NCI-H2081 treated with DMSO at 0.1 percent for 48 hours (cell line): ENCODE measurements around the gene RPS21.
A peak's percentile ranks its signal among the peaks of the same experiment; 100 is the strongest.

Experiments
- DNase-seq: peaks from one replicate; lab custom pipeline; 2025; lab: John Stamatoyannopoulos, UW

Gene RPS21

DNA sequence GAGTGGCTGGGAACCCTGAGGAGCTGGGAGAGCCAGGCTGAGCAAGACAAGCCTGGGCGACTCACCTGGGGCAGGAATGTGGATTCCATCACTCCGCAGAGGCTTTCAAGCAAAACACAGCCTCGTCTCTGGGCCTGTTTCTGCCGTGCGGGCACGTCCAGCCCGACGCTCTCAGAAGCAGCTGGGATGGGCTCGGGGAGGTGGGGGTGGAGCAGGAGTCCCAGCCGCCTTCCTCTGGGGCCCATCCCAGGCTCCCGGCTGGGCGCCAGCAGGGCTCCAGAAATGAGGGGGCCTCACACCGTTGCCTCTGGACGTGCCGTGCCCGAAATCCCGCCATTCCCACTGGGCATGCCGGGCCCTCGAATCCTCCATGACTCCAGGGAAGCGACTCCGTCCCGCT is 8.7 kb upstream of the RPS21 start:
- DNase-seq: no peak

DNA sequence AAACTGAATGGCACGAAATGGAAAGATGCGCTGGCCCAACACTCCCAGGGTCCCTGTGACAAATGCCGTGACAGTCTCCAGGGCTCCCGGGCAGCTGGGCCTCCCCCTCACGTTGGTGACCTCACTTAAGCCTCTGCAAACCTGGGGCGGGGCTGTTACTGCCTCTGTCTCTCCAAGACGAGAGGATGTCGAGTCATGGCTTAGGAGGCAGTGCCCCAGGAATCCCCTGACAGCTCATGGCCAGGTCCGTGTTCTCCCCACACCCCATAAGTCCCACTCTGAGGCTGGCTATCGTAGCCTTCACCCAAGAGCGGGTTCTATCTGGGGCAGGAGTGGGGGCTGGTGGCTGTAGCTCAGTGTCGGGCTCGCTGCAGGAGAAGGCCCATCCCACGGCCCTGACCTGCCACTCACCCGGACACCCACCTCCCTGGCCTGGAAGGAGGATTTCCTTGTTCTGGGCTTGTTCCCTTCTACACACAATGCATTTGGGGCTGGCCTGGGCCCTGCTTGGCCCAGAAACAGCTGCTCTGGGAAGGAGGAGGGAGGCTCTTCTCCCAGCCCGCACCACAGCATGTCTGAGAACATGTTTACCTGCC is 5.6 kb upstream of the RPS21 start:
- DNase-seq: no peak

DNA sequence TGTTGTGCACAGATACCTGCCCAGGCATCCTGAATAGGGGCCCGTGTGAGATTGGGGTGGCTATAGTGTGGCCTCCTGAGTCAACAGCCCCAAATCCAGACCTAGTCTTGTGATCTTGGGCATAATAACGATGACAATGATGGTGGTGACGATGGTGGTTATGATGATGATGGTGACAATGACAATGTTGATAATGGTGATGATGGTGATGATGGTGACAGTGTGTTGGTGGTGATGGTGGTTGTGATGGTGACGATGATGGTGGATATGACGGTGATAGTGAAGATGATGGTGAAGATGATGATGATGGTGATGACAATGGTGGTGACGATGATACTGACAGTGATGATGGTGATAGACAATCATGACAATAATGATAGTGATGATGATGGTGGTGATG is 5.1 kb upstream of the RPS21 start:
- DNase-seq: no peak

DNA sequence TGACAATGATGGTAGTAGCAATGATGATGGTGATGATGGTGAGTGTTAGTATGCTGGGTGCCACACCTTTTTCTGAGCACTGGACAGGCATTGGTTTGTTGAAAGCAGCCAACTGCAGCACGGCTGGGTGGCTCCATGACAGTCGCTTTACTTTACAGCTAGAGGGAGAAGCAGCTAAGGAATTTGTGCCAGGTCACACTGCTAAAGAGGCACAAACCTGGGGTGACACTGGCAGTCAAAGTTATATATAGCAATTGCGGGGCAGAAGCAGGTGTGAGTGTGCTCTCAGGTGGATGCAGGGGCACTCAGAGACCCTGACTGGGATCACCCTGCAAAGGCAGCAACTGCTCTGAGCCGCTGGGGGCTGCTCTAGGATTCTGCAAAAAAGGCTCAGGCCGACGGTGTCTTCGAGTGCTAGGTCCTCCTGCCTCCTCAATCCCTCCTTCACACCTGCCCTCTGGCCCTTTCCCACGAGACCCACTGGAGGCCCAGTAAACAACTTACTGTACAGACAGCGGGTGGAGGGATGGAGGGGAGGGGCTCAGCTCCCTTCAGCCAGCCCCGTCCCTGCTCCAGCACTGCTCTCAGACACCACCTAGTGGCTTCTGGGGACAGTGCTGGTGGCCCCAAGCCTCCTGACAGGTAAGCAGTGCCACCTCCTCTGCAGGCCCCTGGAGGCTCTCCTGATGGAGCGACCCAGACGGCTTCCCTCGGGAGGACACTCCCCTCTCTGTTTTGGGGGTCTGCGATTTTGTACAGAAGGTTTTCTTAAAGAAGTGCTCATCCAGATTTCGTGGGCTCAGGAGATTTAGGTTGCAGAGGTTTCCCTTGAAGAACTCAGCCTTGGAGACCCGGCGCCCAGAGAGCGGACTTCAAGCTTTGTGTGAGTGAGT is 4.4 kb upstream of the RPS21 start:
- DNase-seq: peak; percentile 31

DNA sequence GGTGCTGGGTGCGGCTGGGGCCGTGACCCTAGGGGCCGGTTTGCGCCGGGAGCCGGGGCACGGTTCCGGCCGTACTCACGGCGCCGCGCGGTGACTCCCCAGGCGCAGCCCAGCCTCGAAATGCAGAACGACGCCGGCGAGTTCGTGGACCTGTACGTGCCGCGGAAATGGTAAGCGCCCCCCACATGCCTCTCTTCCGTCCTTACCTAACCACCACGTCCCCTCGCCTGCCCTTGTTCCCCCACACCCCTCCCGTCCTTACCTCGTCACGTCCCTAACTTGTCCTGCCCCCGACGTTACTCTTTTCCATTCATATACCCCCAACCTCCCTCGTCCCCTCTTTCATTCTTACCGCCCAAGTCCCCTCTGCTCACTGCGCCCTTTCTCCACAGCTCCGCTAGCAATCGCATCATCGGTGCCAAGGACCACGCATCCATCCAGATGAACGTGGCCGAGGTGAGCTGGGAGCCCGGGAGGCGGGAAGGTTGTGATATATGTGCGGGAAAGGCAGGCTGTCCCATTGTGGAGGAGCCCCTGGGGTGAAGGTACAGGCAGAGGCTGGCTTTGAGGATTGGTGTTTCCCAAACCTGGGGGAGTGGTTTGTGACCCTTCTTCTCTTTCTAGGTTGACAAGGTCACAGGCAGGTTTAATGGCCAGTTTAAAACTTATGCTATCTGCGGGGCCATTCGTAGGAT is 463 bp downstream of the RPS21 start:
- DNase-seq: no peak

DNA sequence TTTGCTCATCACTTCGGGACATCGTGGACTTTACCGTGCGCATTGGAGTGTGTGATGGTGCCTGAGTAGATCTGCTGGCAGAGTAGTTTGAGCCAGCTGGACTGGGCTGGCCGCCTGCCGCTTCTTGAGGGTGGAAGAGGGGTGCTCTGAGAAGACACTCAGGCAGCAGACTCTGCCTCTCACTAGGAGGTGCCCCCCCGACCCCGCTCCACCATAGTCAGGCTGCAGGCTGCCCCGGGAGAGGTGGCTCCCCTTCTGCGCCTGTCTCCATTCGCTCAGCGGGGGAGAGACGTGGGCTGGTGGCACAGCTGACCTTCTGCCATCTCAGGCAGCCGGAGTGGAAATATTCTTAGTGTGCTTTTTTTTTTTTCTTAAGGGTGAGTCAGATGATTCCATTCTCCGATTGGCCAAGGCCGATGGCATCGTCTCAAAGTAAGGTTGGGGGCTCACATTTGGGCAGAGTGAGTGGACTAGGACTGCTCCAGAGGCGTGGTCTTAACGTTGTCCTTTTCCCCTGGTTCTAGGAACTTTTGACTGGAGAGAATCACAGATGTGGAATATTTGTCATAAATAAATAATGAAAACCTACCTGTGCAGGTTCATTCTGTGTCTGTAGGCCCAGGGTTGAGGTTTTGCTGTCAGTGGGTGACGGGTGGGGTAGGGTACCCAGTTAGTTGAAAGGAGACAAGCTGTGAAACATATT is 1.2 kb downstream of the RPS21 start:
- no peak for DNase-seq

DNA sequence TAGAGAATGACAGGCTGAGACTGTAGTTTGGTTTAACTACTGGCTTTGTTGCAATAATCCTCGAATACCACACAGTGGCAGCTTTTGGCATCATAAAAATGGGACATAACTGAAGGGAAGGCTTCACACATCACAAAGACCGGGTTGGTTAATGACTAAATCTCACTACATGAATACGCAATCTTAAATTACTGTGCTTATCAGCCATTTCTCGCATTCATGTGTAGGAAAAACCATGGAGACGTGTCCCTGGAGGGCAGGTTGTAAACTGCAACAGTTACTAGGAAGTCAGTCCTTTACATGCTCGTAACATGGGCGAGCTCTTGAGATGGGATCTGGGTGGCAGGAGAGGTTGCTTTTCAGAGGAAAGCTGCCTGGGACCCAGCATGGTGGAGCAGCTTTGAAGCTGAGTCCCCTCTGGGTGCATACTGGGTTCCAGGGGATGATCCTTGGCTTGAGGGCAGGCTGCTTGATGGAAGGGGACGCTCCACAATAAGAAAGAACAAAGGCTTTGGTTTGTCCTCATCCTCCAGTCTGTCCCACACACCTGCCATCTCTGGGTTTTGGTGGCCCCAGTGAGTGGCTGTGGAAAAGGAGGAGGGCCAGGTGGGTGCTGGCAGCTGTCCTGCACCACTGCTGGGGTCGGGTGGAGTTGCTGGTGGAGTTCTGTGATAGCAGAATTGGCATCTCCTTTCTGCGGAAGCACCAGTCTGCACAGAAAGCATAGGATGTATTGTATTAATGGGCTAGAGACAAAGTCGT is 2.1 kb downstream of the RPS21 start:
- DNase-seq: no peak

DNA sequence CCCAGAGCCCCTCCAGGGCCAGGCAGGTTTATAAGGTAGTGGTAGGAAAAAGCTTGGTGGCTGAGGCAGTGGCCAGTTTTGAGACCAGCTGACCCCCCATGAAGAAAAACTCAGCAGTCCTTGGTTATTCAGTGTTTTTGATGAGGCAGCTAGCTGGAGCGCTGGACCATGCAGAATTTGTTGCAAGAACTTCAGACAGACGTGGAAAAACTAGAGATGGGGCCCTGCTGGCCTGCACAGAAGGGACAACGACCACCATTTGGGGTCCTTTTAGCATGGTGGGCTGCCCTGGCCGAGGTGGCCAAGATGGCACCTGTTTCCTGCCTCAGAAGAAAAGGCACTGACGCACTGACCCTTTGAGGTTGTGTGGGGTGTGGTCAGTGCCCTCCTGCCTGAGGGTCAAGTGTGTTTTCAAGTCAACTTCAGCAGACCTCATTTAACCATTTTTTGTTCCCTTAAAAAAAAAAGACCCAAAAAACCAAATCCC is 2.7 kb downstream of the RPS21 start:
- no peak for DNase-seq

DNA sequence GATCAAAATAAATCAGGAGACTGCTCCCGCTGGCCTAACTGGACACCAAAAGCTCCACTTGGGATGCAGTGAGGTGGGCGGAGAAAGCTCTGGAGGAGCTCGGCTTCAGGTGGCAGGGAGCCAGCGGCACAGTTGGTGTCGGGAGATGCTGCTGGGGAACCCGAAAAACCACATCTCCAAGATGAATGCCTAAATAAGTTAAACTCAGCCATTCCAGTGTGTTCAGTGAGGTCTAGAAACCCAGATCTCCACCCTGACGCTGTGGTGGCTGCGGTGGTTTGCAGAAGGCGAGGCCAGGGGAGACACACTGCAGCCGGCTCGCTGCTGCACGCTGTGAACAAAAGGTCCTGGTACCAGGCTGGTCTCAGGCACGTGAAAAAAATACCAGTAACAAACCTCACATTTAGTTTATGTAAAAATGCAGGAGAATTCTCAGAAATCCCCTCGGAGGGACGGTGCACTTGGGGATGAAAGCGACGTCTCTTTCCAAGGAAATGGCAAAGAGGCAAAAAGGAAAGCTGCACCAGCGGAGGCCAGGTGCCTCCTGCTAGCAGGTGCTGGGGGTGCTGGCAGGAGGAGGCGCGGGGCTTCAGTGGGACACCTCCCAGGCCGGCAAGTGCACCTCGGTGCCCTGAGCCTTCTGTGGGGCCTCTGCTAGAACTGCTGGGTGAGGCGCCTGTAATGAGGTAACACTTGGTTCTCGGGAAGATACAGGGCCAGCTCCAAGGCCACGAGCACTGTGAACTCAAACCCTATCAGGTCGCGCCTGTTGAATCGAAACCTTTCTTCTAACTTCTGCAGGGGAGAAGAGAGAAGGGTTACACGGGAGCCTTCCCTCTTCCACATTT is 3.6 kb downstream of the RPS21 start:
- DNase-seq: no peak

DNA sequence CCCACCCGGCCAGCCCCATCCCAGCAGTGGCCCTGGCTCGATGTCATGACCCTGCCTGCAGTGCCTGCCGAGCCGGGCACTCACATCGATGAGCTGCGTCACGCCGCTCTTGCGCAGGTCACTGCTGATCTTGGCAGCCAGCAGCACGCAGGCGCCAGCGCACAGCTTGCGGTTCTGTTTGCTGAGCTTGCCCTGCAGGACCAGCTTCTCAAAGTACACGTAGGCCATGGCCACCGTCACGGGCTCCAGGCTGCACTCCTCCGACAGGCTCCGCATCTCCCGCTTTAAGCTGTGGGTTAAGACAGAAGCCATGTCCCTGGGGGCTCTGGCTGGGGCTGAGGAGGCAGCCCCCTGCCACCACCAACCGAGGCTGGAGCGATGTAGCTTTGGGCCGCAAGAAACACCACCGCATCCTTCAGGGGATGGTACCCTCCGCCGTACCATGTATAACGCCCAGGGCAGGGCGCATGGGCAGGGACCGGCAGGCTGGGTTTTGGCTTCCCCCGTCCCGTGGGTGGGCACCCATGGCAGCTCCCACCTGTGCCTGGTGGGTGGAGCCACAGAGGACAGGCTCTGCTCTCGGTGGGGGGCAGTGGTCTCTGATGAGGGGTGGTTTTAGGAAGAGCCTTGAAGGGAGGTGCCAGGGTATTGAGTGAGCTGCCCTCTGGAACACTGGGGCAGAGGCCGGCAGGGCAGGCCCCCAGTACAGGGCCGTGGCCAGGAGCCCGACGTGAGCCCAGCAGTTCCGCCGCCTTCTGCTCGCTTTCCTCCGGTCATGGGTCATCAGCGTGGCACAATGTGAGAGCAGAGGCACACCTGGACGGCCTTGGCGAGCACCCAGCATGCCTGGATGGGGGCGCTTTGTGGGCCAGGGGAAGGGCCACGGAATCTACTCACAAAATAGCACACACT is 4.5 kb downstream of the RPS21 start:
- DNase-seq: no peak

DNA sequence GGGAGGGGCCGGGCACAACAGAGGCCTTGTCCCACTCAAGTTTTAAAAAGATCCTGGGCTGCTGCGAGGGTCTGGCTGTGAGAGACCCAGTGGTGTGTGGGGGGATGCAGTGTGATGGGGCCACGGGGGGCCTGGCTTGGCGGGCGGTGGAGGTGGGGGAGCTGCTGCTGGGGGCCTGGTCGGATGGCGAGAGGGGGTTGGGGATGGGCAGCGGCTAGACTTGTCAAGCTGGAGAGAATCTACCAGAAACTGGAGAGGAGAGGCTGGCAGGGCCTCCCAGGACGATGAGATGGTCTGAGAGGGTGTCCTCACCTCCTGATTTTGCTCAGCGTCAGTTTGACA is 5.1 kb downstream of the RPS21 start:
- no peak for DNase-seq

DNA sequence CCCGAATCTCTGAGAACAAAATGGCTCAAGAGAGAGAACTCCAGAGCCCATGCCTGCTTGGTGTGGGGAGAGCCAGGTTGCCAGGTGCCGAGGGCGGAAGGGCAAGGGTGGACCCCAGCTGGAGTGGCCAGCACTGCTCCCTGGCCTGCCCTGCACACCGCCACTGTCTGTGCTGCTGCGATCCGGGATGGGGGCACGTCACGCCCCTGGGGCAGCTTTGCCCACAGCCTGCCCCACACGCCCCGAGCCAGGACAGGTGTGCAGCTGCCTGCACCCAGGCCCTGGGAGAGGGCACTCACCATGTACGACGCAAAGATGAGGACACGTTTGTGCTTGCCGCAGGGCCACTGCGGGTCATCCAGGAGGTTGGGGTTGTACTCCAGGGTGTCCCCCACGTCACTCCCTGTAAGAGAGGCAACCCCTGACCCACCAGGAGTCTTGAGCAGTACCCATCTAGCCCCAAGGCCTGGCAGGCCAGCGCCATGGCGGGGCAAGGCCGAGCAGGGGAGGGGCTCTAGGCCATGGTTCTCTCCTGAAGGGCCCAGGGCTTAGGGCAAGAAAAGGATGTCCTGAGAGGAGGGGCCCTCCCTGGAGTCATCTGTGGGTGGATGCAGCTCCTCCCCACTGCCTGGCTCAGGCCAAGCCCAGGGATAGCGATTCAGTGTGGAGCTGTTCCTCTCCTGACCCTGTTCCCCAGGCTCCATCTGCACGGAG is 5.9 kb downstream of the RPS21 start:
- DNase-seq: no peak

DNA sequence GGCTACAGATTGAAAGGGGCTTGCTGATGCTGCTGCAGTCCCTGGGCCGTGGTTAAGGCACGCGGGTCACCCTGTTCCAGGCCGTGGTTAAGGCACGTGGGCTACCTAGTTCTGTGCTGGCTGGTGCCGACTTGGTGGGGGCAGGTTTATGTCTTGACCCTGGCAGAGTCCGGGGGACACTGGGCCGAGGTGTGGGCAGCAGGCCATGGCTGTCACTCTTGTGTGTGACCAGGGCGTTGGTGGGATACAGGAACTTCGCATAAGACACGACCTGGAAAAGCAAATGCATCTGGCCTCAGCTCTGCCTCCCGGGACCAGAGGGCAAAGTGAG is 6.4 kb downstream of the RPS21 start:
- DNase-seq: no peak

DNA sequence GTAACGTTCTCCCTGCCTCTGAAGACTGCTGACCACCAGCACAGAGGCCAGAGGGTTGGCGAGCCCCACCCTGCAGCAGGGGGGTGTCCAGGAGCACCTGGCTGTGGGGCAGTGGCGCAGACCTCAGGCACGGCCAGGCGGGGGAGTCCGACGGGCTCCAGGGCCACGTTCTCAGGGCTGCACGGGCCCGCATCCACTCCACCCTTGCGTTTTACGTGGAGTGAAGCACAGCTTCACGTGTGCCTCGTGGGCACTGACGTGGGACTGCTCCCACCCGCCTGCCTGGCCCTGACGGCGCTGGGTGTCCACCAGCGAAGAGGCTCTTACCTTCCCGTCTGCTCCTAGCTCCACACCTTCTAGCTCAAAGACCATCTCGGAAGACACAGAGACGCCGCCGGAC is 6.9 kb downstream of the RPS21 start:
- no peak for DNase-seq

DNA sequence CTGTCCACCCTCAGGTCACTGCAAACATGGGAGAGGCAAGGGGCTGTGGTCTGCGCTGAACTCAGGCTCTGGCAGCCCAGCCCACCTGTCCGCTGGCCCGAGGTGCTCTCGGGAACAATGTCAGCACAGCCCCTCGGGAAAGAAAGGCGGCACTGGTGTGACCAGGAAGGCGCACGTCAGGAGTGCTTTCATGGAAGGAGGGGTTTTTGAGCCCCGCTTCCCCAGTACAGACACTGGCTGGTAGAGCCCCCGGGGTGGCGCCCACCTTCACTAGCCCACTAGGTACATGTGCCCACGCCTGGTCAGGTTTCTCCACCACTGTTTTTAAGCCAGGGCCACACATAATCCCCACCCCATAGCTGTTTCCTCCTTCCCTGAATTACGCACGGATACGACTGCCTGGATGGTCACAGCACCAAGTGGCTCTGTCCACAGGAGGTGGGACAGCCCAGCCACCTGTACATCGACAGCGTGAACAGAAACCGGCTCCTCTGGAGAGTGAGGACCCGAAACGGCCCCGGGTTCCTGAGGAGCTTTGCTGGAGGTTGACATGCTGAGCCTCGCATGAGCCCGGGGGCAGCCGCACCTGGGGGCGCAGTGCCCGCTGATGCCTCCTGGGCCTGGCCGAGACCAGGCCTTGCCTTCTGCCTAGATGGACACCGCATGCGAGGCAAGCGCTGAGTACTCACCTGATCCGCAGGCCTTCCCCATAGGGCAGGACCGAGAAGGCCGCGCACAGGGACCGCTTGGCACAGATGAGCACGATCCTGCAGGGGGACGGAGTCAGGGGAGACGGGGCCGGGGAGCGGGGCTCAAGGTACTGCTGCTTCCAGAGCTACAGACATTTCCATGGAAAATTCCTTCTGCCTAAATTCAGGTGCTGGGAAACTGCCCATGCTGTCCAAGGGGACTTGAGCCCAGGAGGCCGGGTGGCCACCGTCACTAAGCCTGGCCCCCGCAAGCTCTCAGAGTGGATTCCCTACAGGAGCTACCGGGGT is 7.6 kb downstream of the RPS21 start:
- no peak for DNase-seq

DNA sequence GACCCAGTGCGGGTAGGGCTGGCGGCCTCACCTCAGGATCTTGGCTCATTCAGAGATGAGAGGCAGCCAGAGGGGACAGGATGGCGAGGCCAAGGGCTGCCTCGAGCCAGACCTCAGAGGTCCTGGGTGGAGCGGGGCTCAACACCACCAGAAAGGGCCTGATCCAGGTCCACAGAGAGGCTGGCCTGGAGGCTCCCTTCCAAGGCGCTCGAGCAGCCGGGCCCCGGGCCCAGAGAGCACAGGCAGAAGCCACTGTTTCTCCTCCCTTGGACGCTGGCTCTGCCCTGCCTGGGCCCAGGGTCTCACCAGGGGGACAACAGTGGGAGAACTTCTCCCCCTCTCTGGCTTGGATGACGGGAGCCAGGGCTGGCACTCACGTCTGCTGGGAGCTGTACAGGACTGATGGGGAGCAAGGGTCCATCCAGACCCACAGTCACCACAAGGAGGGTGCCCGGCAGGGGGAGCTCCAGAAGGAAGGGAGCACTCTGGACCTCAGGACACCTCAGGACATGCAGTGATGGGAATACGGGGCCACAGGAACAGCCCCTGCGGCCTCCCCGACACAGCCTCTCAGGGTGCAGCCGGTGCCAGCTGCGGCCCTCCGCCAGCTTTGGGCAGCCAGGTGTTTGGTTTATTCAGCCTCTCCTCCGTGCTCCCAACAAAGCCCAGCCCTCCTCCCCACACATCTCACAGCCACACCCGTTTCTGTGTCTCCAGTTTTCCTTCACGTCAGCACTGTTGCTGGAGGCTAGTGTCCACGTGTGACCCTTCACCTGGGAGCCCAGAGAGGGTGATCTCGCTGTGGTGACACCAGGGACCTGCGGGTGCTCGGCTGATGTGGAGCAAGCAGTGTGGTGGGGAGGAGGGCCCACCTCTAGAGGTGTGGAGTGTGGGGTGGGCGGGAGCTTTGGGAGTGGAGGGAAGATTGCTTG is 8.7 kb downstream of the RPS21 start:
- no peak for DNase-seq
